Neural cell (in vitro differentiated cells): ENCODE results near the gene KCNG3. TPM values are rescaled to one million over a fixed set of nuclear protein-coding genes. Genes with fewer than 3 reads are reported as not detected.

Source experiments
- H2AFZ ChIP-seq: fragments of 200-600, 300-800 bp; sonication (generic), shearing (Covaris generic); 2 replicates; pipeline ENCODE4 v1.6.0; 2014; ENCODE audit warnings: low read depth, mild to moderate bottlenecking, antibody characterized with exemption, low read length, moderate library complexity
- H3F3A ChIP-seq: fragments of 200-600 bp; shearing (Covaris generic); 2 replicates; pipeline ENCODE4 v1.6.1; 2016; ENCODE audit warnings: mild to moderate bottlenecking, moderate library complexity, mixed read lengths, antibody characterized with exemption, low read length; ENCODE audit not compliant: insufficient read depth, poor library complexity, severe bottlenecking
- H3K27ac ChIP-seq: fragments of 200-600, 300-800 bp; sonication (generic), shearing (Covaris generic); 2 replicates; pipeline ENCODE4 v1.5.1; 2014; ENCODE audit warnings: mild to moderate bottlenecking, low read length, moderate library complexity
- H3K27me3 ChIP-seq: fragments of 300-800, 200-600 bp; sonication (generic), shearing (Covaris generic); 2 replicates; pipeline ENCODE4 v1.6.0; 2014; ENCODE audit warnings: mild to moderate bottlenecking, low read depth, low read length, moderate library complexity; ENCODE audit not compliant: insufficient read depth
- H3K36me3 ChIP-seq: fragments of 300-800, 200-600 bp; sonication (generic), shearing (Covaris generic); 2 replicates; pipeline ENCODE4 v1.5.1; 2014; ENCODE audit warnings: mild to moderate bottlenecking, antibody characterized with exemption, low read length, moderate library complexity; ENCODE audit not compliant: insufficient read depth
- H3K4me2 ChIP-seq: fragments of 300-800, 200-600 bp; sonication (generic), shearing (Covaris generic); 2 replicates; pipeline ENCODE4 v1.6.0; 2014; ENCODE audit warnings: mild to moderate bottlenecking, low read length
- H3K4me3 ChIP-seq: fragments of 300-800, 200-600 bp; sonication (generic), shearing (Covaris generic); 2 replicates; pipeline ENCODE4 v1.5.1; 2014; ENCODE audit warnings: mild to moderate bottlenecking, low read length, moderate library complexity
- H3K79me2 ChIP-seq: fragments of 200-600 bp; shearing (Covaris generic); replicated peaks from 2 replicates; pipeline ENCODE4 v1.6.0; 2014; ENCODE audit warnings: mild to moderate bottlenecking, low read length, moderate library complexity; ENCODE audit not compliant: insufficient read depth
- H3K9ac ChIP-seq: fragments of 300-800, 200-600 bp; sonication (generic), shearing (Covaris generic); 2 replicates; pipeline ENCODE4 v1.6.1; 2016; ENCODE audit warnings: mild to moderate bottlenecking, low read length, mixed read lengths
- H3K9me2 ChIP-seq: fragments of 200-600 bp; shearing (Covaris generic); 2 replicates; pipeline ENCODE4 v1.6.1; 2016; ENCODE audit warnings: mild to moderate bottlenecking, low read length, mixed read lengths; ENCODE audit not compliant: insufficient read depth
- H3K9me3 ChIP-seq: fragments of 200-600, 300-800 bp; sonication (generic), shearing (Covaris generic); 2 replicates; pipeline ENCODE4 v1.6.1; 2016; ENCODE audit warnings: mild to moderate bottlenecking, mixed run types, low read length, moderate library complexity, mixed read lengths
- H4K20me1 ChIP-seq: fragments of 200-600 bp; shearing (Covaris generic); 2 replicates; pipeline ENCODE4 v1.6.1; 2016; ENCODE audit warnings: mild to moderate bottlenecking, mixed run types; ENCODE audit not compliant: insufficient read depth
- CTCF ChIP-seq: fragments of 450-650 bp; IDR thresholded peaks from 2 replicates; pipeline ENCODE4 v1.5.1; 2014; ENCODE audit warnings: antibody characterized with exemption, mild to moderate bottlenecking, moderate library complexity; ENCODE audit not compliant: poor library complexity, severe bottlenecking
- EP300 ChIP-seq: fragments of 450-650 bp; conservative IDR thresholded peaks from 2 replicates; pipeline ENCODE4 v1.6.1; 2014; ENCODE audit warnings: antibody characterized with exemption, mild to moderate bottlenecking, moderate library complexity; ENCODE audit not compliant: poor library complexity, severe bottlenecking
- EZH2 ChIP-seq: fragments of 200-600, 300-800 bp; shearing (Covaris generic), sonication (generic); IDR thresholded peaks from 2 replicates; pipeline ENCODE4 v1.6.1; 2014; ENCODE audit warnings: antibody characterized with exemption, low read length, borderline replicate concordance, mild to moderate bottlenecking; ENCODE audit not compliant: insufficient read depth, poor library complexity, severe bottlenecking
- MXI1 ChIP-seq: fragments of 450-650 bp; conservative IDR thresholded peaks from 2 replicates; pipeline ENCODE4 v1.6.1; 2014; ENCODE audit warnings: antibody characterized with exemption, mild to moderate bottlenecking; ENCODE audit not compliant: poor library complexity, severe bottlenecking
- POLR2AphosphoS5 ChIP-seq: IDR thresholded peaks from 2 replicates; pipeline ENCODE4 v1.6.1; 2012
- RAD21 ChIP-seq: fragments of 450-650 bp; conservative IDR thresholded peaks from 2 replicates; pipeline ENCODE4 v1.6.1; 2014; ENCODE audit warnings: antibody characterized with exemption, mild to moderate bottlenecking, moderate library complexity
- REST ChIP-seq: IDR thresholded peaks from 2 replicates; pipeline ENCODE4 v1.6.1; 2012; ENCODE audit warnings: borderline replicate concordance
- SMC3 ChIP-seq: fragments of 450-650 bp; conservative IDR thresholded peaks from 2 replicates; pipeline ENCODE4 v1.6.1; 2014; ENCODE audit warnings: antibody characterized with exemption, mild to moderate bottlenecking, moderate library complexity; ENCODE audit not compliant: poor library complexity
- TAF1 ChIP-seq: IDR thresholded peaks from 2 replicates; pipeline ENCODE4 v1.6.1; 2012; ENCODE audit warnings: low read depth
- polyA plus RNA-seq: library from polyadenylated mRNA; depleted of rRNA; stranded (reverse); fragments of >200 nt; gene quantifications from 2 replicates; pipeline ENCODE4 v1.2.3, GENCODE V29; 2014

The KCNG3 gene
- polyA plus RNA-seq, 1 donor from 2014 or later: 0.74 TPM

GRCh38 chr2:42421157-42421485 is 72.7 kb downstream of the KCNG3 start:
- Histone ChIP-seq H2AFZ (no peak overlapping the region), H3F3A (no peaks in the 10 kb centered on the region), H3K4me2 (no peak overlapping the region), H3K36me3 (no peaks in the 10 kb centered on the region), H3K79me2 (no peaks in the 10 kb centered on the region), H4K20me1 (no peaks in the 10 kb centered on the region), H3K9me2 (no peaks in the 10 kb centered on the region), H3K27ac (no peak overlapping the region), H3K9ac (no peak overlapping the region), H3K9me3 (no peaks in the 10 kb centered on the region), H3K4me3 (no peak overlapping the region), H3K27me3 (no peaks in the 10 kb centered on the region)
- TF ChIP-seq RAD21: no peak
- TF ChIP-seq EP300: no peak
- TF ChIP-seq POLR2AphosphoS5: no peak
- no peak for TF ChIP-seq MXI1
- no peak for TF ChIP-seq CTCF
- no peak for TF ChIP-seq REST
- TF ChIP-seq SMC3: no peak
- TF ChIP-seq TAF1: no peak
- no peak for TF ChIP-seq EZH2

- Histone ChIP-seq H3K9ac (no peak overlapping the region), H3K4me3 (no peak overlapping the region), H3K36me3 (no peaks in the 10 kb centered on the region), H3K4me2 (no peak overlapping the region), H3F3A (no peaks in the 10 kb centered on the region), H3K9me3 (peaks cover 5% of the 10 kb centered on the region), H4K20me1 (no peaks in the 10 kb centered on the region), H3K27ac (no peak overlapping the region), H3K9me2 (no peaks in the 10 kb centered on the region), H2AFZ (no peak overlapping the region), H3K27me3 (no peaks in the 10 kb centered on the region), H3K79me2 (no peaks in the 10 kb centered on the region)
- TF ChIP-seq REST (no peak), RAD21 (no peak), TAF1 (no peak), SMC3 (no peak), EP300 (no peak), EZH2 (no peak), POLR2AphosphoS5 (no peak), MXI1 (no peak), CTCF (no peak)
Measured at GRCh38 chr2:42414648-42415047, 79.1 kb downstream of the KCNG3 start.
